ENCODE data around the gene IQGAP3. TPM values are rescaled to one million over a fixed set of nuclear protein-coding genes. Genes with fewer than 3 reads are reported as not detected.

Gene IQGAP3
- polyA plus RNA-seq, 1 donor: 13.9 TPM

- Histone ChIP-seq H3K4me1 (ENCODE audit: control insufficient read depth, insufficient read depth, low read length) (peaks cover 2% of the 10 kb centered on the region), H3K27me3 (ENCODE audit: control insufficient read depth, insufficient read depth, low read length) (no peaks in the 10 kb centered on the region), H3K27ac (ENCODE audit: low read length) (no peak overlapping the region), H3K9me3 (ENCODE audit: control insufficient read depth, low read depth, low read length) (no peaks in the 10 kb centered on the region), H3K36me3 (ENCODE audit: control insufficient read depth, insufficient read depth, low read length) (peaks cover 24% of the 10 kb centered on the region), H3K4me3 (ENCODE audit: low read length) (no peak overlapping the region)
- no CpG with 5 or more reads among the region's 3 CpGs for WGBS (ENCODE audit: insufficient coverage, low lambda C conversion rate)
- no peak for DNase-seq
These were observed 27.7 kb downstream of the IQGAP3 start for GRCh38 chr1:156544592-156545102.

- H3K36me3 ChIP-seq (ENCODE audit: control insufficient read depth, insufficient read depth, low read length): peaks cover 30% of the 10 kb centered on the region
- no peaks in the 10 kb centered on the region for H3K27me3 ChIP-seq (ENCODE audit: control insufficient read depth, insufficient read depth, low read length)
- no peak overlapping the region for H3K4me3 ChIP-seq (ENCODE audit: low read length)
- no peak for DNase-seq
- no CpG with 5 or more reads among the region's 1 CpG for WGBS (ENCODE audit: insufficient coverage, low lambda C conversion rate)
- H3K9me3 ChIP-seq (ENCODE audit: control insufficient read depth, low read depth, low read length): no peaks in the 10 kb centered on the region
- peaks cover 2% of the 10 kb centered on the region for H3K4me1 ChIP-seq (ENCODE audit: control insufficient read depth, insufficient read depth, low read length)
- H3K27ac ChIP-seq (ENCODE audit: low read length): no peak overlapping the region
These were observed 29.3 kb downstream of the IQGAP3 start for GRCh38 chr1:156543066-156543465.

- no peaks in the 10 kb centered on the region for H3K9me3 ChIP-seq (ENCODE audit: control insufficient read depth, low read depth, low read length)
- H3K36me3 ChIP-seq (ENCODE audit: control insufficient read depth, insufficient read depth, low read length): peaks cover 25% of the 10 kb centered on the region
- no peak for DNase-seq
- H3K4me1 ChIP-seq (ENCODE audit: control insufficient read depth, insufficient read depth, low read length): peaks cover 2% of the 10 kb centered on the region
- WGBS (ENCODE audit: insufficient coverage, low lambda C conversion rate): no CpG with 5 or more reads among the region's 2 CpGs
- H3K27me3 ChIP-seq (ENCODE audit: control insufficient read depth, insufficient read depth, low read length): no peaks in the 10 kb centered on the region
- no peak overlapping the region for H3K27ac ChIP-seq (ENCODE audit: low read length)
- H3K4me3 ChIP-seq (ENCODE audit: low read length): no peak overlapping the region
These were observed 31.4 kb downstream of the IQGAP3 start for GRCh38 chr1:156540955-156541354.

- H3K27ac ChIP-seq (ENCODE audit: low read length): no peak overlapping the region
- no CpG with 5 or more reads among the region's 4 CpGs for WGBS (ENCODE audit: insufficient coverage, low lambda C conversion rate)
- no peak for DNase-seq
These were observed 32.5 kb downstream of the IQGAP3 start for GRCh38 chr1:156539818-156540355.

GRCh38 chr1:156538711-156539440 lies 33.5 kb downstream of the IQGAP3 start:
- Histone ChIP-seq H3K27me3 (ENCODE audit: control insufficient read depth, insufficient read depth, low read length) (no peaks in the 10 kb centered on the region), H3K4me3 (ENCODE audit: low read length) (no peak overlapping the region), H3K27ac (ENCODE audit: low read length) (no peak overlapping the region), H3K9me3 (ENCODE audit: control insufficient read depth, low read depth, low read length) (no peaks in the 10 kb centered on the region), H3K36me3 (ENCODE audit: control insufficient read depth, insufficient read depth, low read length) (peaks cover 33% of the 10 kb centered on the region), H3K4me1 (ENCODE audit: control insufficient read depth, insufficient read depth, low read length) (peaks cover 2% of the 10 kb centered on the region)
- WGBS (ENCODE audit: insufficient coverage, low lambda C conversion rate): 100% methylated on average over 1 of the region's 10 CpGs
- no peak for DNase-seq

More at GRCh38 chr1:156539818-156540355, 32.5 kb downstream of the IQGAP3 start:
- H3K9me3 ChIP-seq (ENCODE audit: control insufficient read depth, low read depth, low read length): no peaks in the 10 kb centered on the region
- H3K36me3 ChIP-seq (ENCODE audit: control insufficient read depth, insufficient read depth, low read length): peaks cover 31% of the 10 kb centered on the region
- no peak overlapping the region for H3K4me3 ChIP-seq (ENCODE audit: low read length)
- no peaks in the 10 kb centered on the region for H3K27me3 ChIP-seq (ENCODE audit: control insufficient read depth, insufficient read depth, low read length)
- peaks cover 2% of the 10 kb centered on the region for H3K4me1 ChIP-seq (ENCODE audit: control insufficient read depth, insufficient read depth, low read length)

- no peak for DNase-seq
- Histone ChIP-seq H3K4me3 (ENCODE audit: low read length) (no peak overlapping the region), H3K9me3 (ENCODE audit: control insufficient read depth, low read depth, low read length) (no peaks in the 10 kb centered on the region), H3K36me3 (ENCODE audit: control insufficient read depth, insufficient read depth, low read length) (peaks cover 30% of the 10 kb centered on the region), H3K27me3 (ENCODE audit: control insufficient read depth, insufficient read depth, low read length) (no peaks in the 10 kb centered on the region), H3K4me1 (ENCODE audit: control insufficient read depth, insufficient read depth, low read length) (peaks cover 2% of the 10 kb centered on the region), H3K27ac (ENCODE audit: low read length) (no peak overlapping the region)
- WGBS (ENCODE audit: insufficient coverage, low lambda C conversion rate): no CpG with 5 or more reads among the region's 9 CpGs
These were observed 35.3 kb downstream of the IQGAP3 start for GRCh38 chr1:156537027-156537426.

GRCh38 chr1:156534424-156535060 lies 37.8 kb downstream of the IQGAP3 start:
- H3K27ac ChIP-seq (ENCODE audit: low read length): no peak overlapping the region
- H3K4me3 ChIP-seq (ENCODE audit: low read length): no peak overlapping the region
- H3K27me3 ChIP-seq (ENCODE audit: control insufficient read depth, insufficient read depth, low read length): no peaks in the 10 kb centered on the region
- WGBS (ENCODE audit: insufficient coverage, low lambda C conversion rate): no CpG with 5 or more reads among the region's 12 CpGs
- DNase-seq: no peak
- H3K36me3 ChIP-seq (ENCODE audit: control insufficient read depth, insufficient read depth, low read length): peaks cover 35% of the 10 kb centered on the region
- H3K4me1 ChIP-seq (ENCODE audit: control insufficient read depth, insufficient read depth, low read length): no peaks in the 10 kb centered on the region
- H3K9me3 ChIP-seq (ENCODE audit: control insufficient read depth, low read depth, low read length): no peaks in the 10 kb centered on the region

- Histone ChIP-seq H3K4me1 (ENCODE audit: control insufficient read depth, insufficient read depth, low read length) (no peaks in the 10 kb centered on the region), H3K36me3 (ENCODE audit: control insufficient read depth, insufficient read depth, low read length) (peaks cover 31% of the 10 kb centered on the region), H3K27ac (ENCODE audit: low read length) (no peak overlapping the region), H3K9me3 (ENCODE audit: control insufficient read depth, low read depth, low read length) (no peaks in the 10 kb centered on the region), H3K4me3 (ENCODE audit: low read length) (no peak overlapping the region), H3K27me3 (ENCODE audit: control insufficient read depth, insufficient read depth, low read length) (no peaks in the 10 kb centered on the region)
- WGBS (ENCODE audit: insufficient coverage, low lambda C conversion rate): no CpG with 5 or more reads among the region's 11 CpGs
- DNase-seq: no peak
These were observed 38.7 kb downstream of the IQGAP3 start for GRCh38 chr1:156533568-156534220.

- Histone ChIP-seq H3K9me3 (ENCODE audit: control insufficient read depth, low read depth, low read length) (no peaks in the 10 kb centered on the region), H3K27me3 (ENCODE audit: control insufficient read depth, insufficient read depth, low read length) (no peaks in the 10 kb centered on the region), H3K27ac (ENCODE audit: low read length) (no peak overlapping the region), H3K36me3 (ENCODE audit: control insufficient read depth, insufficient read depth, low read length) (peaks cover 33% of the 10 kb centered on the region), H3K4me1 (ENCODE audit: control insufficient read depth, insufficient read depth, low read length) (no peaks in the 10 kb centered on the region), H3K4me3 (ENCODE audit: low read length) (no peak overlapping the region)
- WGBS (ENCODE audit: insufficient coverage, low lambda C conversion rate): no CpG with 5 or more reads among the region's 4 CpGs
- no peak for DNase-seq
These were observed 40.0 kb downstream of the IQGAP3 start for GRCh38 chr1:156532374-156532773.

- H3K27me3 ChIP-seq (ENCODE audit: control insufficient read depth, insufficient read depth, low read length): no peaks in the 10 kb centered on the region
- no peak overlapping the region for H3K4me3 ChIP-seq (ENCODE audit: low read length)
- DNase-seq: no peak
- H3K4me1 ChIP-seq (ENCODE audit: control insufficient read depth, insufficient read depth, low read length): peaks cover 10% of the 10 kb centered on the region
- H3K27ac ChIP-seq (ENCODE audit: low read length): no peak overlapping the region
- WGBS (ENCODE audit: insufficient coverage, low lambda C conversion rate): no CpG with 5 or more reads among the region's 18 CpGs
- peaks cover 20% of the 10 kb centered on the region for H3K36me3 ChIP-seq (ENCODE audit: control insufficient read depth, insufficient read depth, low read length)
- H3K9me3 ChIP-seq (ENCODE audit: control insufficient read depth, low read depth, low read length): no peaks in the 10 kb centered on the region
These were observed 42.4 kb downstream of the IQGAP3 start for GRCh38 chr1:156530006-156530405.

Measured in large intestine (tissue), 3 donors.